ENCODE measurements around the gene RFNG. TPM values are rescaled to one million over a fixed set of nuclear protein-coding genes. Genes with fewer than 3 reads are reported as not detected.
A peak's percentile ranks its signal among the peaks of the same experiment; 100 is the strongest.

Gene RFNG
- polyA plus RNA-seq, 1 experiment, result 23.7 TPM

DNA sequence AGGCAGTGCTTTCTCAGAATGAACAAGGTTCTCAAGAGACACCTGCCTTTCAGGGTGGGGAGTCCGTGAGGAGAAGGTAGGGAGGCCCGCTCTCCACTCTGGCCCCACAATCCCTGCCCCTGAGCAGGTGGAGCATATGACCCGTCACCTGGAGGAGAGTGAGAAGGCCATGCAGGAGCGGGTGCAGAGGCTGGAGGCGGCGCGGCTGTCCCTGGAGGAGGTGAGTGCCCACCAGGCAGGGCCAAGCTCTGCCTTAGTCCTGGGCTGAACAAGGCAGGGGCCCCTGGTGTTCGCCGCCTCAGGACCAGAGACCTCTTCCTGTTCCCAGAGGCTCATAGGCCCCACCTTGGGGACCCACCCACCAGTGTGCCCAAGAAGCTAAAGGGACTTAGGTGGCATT, 22.6 kb downstream of the RFNG start:
- POLR2A ChIA-PET, result no interaction called here
- CTCF ChIA-PET, result interaction anchor here (0.6 to 4.8 kb wide), 8 partner anchors 8 to 133 kb away, joined by 3 to 101 read pairs (median 10); partner anchors contain the start of genes CENPX, DCXR and NOTUM
- TF ChIP-seq, protein P1, sequence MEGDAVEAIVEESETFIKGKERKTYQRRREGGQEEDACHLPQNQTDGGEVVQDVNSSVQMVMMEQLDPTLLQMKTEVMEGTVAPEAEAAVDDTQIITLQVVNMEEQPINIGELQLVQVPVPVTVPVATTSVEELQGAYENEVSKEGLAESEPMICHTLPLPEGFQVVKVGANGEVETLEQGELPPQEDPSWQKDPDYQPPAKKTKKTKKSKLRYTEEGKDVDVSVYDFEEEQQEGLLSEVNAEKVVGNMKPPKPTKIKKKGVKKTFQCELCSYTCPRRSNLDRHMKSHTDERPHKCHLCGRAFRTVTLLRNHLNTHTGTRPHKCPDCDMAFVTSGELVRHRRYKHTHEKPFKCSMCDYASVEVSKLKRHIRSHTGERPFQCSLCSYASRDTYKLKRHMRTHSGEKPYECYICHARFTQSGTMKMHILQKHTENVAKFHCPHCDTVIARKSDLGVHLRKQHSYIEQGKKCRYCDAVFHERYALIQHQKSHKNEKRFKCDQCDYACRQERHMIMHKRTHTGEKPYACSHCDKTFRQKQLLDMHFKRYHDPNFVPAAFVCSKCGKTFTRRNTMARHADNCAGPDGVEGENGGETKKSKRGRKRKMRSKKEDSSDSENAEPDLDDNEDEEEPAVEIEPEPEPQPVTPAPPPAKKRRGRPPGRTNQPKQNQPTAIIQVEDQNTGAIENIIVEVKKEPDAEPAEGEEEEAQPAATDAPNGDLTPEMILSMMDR (IDR thresholded peaks at IDR 0.05; ENCODE audit: insufficient read depth, low read depth, low read length), result no peak
- Histone ChIP-seq H3K4me3 (ENCODE audit: low read depth, low read length) (no peak overlapping the region), H3K27me3 (ENCODE audit: control insufficient read depth, insufficient read depth, low read length) (no peaks in the 10 kb centered on the region), H3K36me3 (ENCODE audit: control insufficient read depth, insufficient read depth, low read length) (peaks cover 4% of the 10 kb centered on the region)
- no peak for DNase-seq (ENCODE audit: low read depth)

- TF ChIP-seq, protein P1 (IDR thresholded peaks at IDR 0.05; ENCODE audit: insufficient read depth, low read depth, low read length), result no peak
- H3K27me3 ChIP-seq (ENCODE audit: control insufficient read depth, insufficient read depth, low read length), result no peaks in the 10 kb centered on the region
- DNase-seq (ENCODE audit: low read depth), result no peak
- no peak overlapping the region for H3K4me3 ChIP-seq (ENCODE audit: low read depth, low read length)
- H3K36me3 ChIP-seq (ENCODE audit: control insufficient read depth, insufficient read depth, low read length), result peaks cover 4% of the 10 kb centered on the region
- ChIA-PET POLR2A (no interaction called here), CTCF (interaction anchor here (2.2 to 4.8 kb wide), 3 partner anchors 10 to 127 kb away, joined by 7 to 101 read pairs (median 44); partner anchors contain the start of genes DCXR and NOTUM)
Observed at GRCh38 chr17:82028246-82028645, 23.4 kb downstream of the RFNG start.

DNA sequence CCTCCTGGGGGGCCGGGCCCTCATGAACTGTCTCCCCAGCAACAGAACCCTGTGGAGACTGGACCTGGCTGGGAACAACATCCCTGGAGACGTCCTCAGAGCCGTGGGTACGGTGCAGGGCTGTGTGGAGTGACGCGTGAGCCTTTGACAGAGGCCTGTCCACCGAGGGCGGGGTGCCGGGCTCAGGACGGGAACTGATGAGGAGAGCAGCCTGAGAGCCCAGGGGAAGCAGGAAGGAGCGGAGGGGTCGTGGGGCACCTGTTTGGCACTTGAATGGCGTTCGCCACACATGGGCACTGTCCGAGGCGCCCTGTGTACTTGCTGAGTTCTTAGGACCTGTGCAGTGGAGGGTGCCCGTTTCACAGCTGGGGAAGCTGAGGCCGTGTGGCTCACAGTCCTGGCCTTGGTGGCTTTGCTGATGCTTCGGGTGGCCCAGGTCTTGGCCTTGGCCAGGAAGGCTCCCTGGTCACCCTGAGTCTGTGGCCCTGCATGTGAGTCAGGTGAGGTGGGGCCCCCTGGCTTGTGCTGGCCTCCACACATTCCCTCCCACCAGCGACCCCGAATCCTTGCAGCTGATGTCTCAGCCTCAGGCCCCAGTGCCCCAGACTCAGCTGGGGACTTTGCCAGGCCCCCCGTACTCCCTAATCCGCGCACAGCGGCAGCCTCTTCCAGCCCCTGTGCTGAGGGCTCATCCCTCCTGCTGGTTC, 26.1 kb downstream of the RFNG start:
- no peaks in the 10 kb centered on the region for H3K27me3 ChIP-seq (ENCODE audit: control insufficient read depth, insufficient read depth, low read length)
- H3K4me3 ChIP-seq (ENCODE audit: low read depth, low read length), result no peak overlapping the region
- ChIA-PET POLR2A (no interaction called here), CTCF (interaction anchor here (0.6 to 11.6 kb wide), 4 partner anchors 12 to 176 kb away, joined by 3 to 218 read pairs (median 3); partner anchors contain the start of genes DCXR and NOTUM)
- DNase-seq (ENCODE audit: low read depth), result no peak
- TF ChIP-seq, protein P1 (IDR thresholded peaks at IDR 0.05; ENCODE audit: insufficient read depth, low read depth, low read length), result no peak
- H3K36me3 ChIP-seq (ENCODE audit: control insufficient read depth, insufficient read depth, low read length), result peaks cover 4% of the 10 kb centered on the region

DNA sequence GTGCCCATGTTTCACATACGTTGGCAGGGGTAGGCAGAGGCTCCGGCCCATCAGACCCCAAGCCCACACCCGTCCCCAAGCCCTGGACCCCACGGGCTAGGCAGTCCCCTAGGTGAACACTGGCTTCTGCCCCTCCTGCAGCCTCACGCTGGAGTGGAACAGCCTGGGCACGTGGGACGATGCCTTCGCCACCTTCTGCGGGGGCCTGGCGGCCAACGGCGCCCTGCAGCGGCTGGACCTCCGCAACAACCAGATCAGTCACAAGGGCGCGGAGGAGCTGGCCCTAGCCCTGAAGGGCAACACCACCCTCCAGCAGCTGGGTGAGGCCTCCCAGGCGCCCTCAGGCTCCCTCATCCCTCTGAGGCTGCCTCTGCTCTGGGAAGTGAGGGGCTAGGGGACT, 26.8 kb downstream of the RFNG start:
- no peak overlapping the region for H3K4me3 ChIP-seq (ENCODE audit: low read depth, low read length)
- peaks cover 4% of the 10 kb centered on the region for H3K36me3 ChIP-seq (ENCODE audit: control insufficient read depth, insufficient read depth, low read length)
- no peak for DNase-seq (ENCODE audit: low read depth)
- ChIA-PET CTCF (interaction anchor here (0.6 to 11.6 kb wide), 3 partner anchors 65 to 177 kb away, joined by 3 to 218 read pairs (median 3); partner anchors contain the start of gene NOTUM), POLR2A (no interaction called here)
- no peaks in the 10 kb centered on the region for H3K27me3 ChIP-seq (ENCODE audit: control insufficient read depth, insufficient read depth, low read length)
- TF ChIP-seq, protein P1 (IDR thresholded peaks at IDR 0.05; ENCODE audit: insufficient read depth, low read depth, low read length), result no peak

DNA sequence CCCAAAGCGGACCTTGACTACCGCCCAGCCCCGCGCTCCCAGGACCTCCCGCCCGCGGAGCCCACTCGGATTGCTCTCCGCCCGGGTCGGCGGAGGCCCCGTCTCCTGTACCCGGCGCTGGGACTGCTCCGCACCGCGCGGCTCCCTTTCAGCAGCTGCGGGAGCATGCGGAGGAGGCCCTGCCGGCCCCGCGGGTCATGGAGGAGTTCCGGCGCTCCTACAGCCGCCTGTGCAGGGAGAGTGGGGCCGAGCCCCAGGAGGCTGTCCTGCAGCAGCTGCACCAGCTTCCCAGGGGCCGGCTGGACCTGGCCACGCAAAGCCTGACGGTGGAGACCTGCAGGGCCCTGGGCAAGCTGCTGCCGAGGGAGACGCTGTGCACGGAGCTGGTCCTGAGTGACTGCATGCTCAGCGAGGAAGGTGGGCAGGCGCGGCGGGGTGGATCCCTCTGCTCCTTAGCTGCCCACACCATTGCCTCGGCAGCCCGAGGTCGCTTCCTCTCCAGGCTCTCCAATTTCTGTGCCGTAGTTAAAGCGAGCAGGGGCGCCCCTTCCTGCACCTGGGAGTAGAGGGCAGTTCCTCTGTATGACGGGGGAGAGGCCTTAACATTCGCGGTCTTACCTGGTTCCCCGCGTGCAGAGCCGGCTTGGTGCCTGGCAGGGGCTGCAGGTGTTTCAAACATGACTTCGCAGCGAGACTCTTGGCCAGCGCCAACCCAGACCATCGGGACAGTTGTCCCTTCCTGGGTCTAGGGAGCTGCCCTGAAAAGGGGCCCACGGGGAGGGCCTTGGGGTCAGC, 28.0 kb downstream of the RFNG start:
- no peak for DNase-seq (ENCODE audit: low read depth)
- ChIA-PET CTCF (interaction anchor here (0.6 to 11.6 kb wide), 9 partner anchors 14 to 1081 kb away, joined by 3 to 218 read pairs (median 7); partner anchors contain the start of genes DCXR, MYADML2 and NOTUM), POLR2A (interaction anchor here (0.7 to 1.4 kb wide), 3 partner anchors 14 to 70 kb away, joined by 4 to 19 read pairs (median 5); partner anchors contain the start of gene DCXR)
- H3K27me3 ChIP-seq (ENCODE audit: control insufficient read depth, insufficient read depth, low read length), result no peaks in the 10 kb centered on the region
- TF ChIP-seq, protein P1 (IDR thresholded peaks at IDR 0.05; ENCODE audit: insufficient read depth, low read depth, low read length), result no peak
- peak overlapping the region; percentile 75 for H3K4me3 ChIP-seq (ENCODE audit: low read depth, low read length)
- peaks cover 10% of the 10 kb centered on the region for H3K36me3 ChIP-seq (ENCODE audit: control insufficient read depth, insufficient read depth, low read length)

Measured in BJ (cell line).